Suprapubic skin (tissue), 4 donors: ENCODE data around the gene CRABP2. TPM values are rescaled to one million over a fixed set of nuclear protein-coding genes. Genes with fewer than 3 reads are reported as not detected.

Source experiments
- DNase-seq, 2 donors: peaks; one replicate each; pipeline ENCODE4 v3.0.0-alpha.2; 2019; ENCODE audit warnings: low spot score in 2 of 2
- H3K27ac ChIP-seq: fragments of 200-600 bp; sonication (generic); one replicate; pipeline ENCODE4 v1.5.1; 2019
- H3K27me3 ChIP-seq: fragments of 200-600 bp; sonication (generic); one replicate; pipeline ENCODE4 v1.5.1; 2019
- H3K36me3 ChIP-seq: fragments of 200-600 bp; sonication (generic); one replicate; pipeline ENCODE4 v1.5.1; 2019
- H3K4me1 ChIP-seq: fragments of 200-600 bp; sonication (generic); one replicate; pipeline ENCODE4 v1.5.1; 2019
- H3K4me3 ChIP-seq: fragments of 200-600 bp; sonication (generic); one replicate; pipeline ENCODE4 v1.5.1; 2019; ENCODE audit warnings: mild to moderate bottlenecking
- H3K9me3 ChIP-seq: fragments of 200-600 bp; sonication (generic); one replicate; pipeline ENCODE4 v1.5.1; 2019
- CTCF ChIP-seq, 2 donors: fragments of 200-600 bp in 1 of 2; fragments of 450-650 bp in 1 of 2; sonication (generic) in 1 of 2; IDR thresholded peaks; one replicate each; pipeline ENCODE4 v1.5.1; 2016 to 2019; ENCODE audit warnings: antibody characterized with exemption in 2 of 2, mild to moderate bottlenecking in 1 of 2, moderate library complexity in 1 of 2
- EP300 ChIP-seq: sonication (generic); formaldehyde crosslinking; IDR thresholded peaks from one replicate; pipeline ENCODE4 v1.6.1; 2017; ENCODE audit warnings: antibody characterized with exemption
- POLR2A ChIP-seq, 2 donors: fragments of 450-650 bp; IDR thresholded peaks; one replicate each; pipeline ENCODE4 v1.6.1; 2017; ENCODE audit warnings: antibody characterized with exemption in 2 of 2, mild to moderate bottlenecking in 2 of 2, moderate library complexity in 2 of 2
- POLR2AphosphoS5 ChIP-seq, 3 donors: sonication (generic); formaldehyde crosslinking; IDR thresholded peaks; one replicate each; pipeline ENCODE4 v1.6.1; 2017; ENCODE audit warnings: antibody characterized with exemption in 3 of 3
- WGBS: methylation state at CpG from one replicate; pipeline ENCODE4 v1.1.5; 2018; 5-methylcytosine and 5-hydroxymethylcytosine counted together
- total RNA-seq, 4 donors: library from RNA; depleted of rRNA; stranded (reverse); fragments of >200 nt; gene quantifications; one replicate each; pipeline ENCODE4 v1.1.0, GENCODE V29; 2016

Gene CRABP2
- total RNA-seq, 4 donors from 2014 or later = 38.4 to 98.0 (median 68.2) TPM

DNA sequence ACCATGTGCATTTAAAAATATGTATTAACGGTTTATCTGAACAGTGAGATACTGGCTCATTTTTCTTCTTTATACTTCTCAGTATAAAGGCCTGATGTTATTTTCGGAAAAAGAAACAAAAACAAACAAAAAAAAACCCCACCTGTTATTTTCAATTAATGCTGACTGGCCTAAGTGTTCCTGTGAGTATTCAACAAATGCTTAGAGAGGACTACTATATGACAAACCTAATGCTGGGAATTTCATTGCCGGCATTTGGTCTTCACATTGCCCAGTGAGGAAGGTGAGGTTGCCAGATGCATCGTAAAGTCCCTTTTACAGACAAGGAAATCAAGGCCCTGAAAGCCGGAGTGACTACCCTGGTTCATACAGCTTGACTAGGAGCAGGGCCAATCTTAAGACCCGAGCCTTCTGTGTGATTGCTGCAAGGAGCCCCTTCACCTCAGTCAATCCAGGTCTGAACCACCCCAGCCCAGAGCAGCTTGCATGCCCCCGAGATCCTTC is 34.9 kb upstream of the CRABP2 start:
- peak overlapping the region; percentile 59 for H3K4me3 ChIP-seq
- H3K36me3 ChIP-seq = peaks cover 62% of the 10 kb centered on the region
- no peaks in the 10 kb centered on the region for H3K27me3 ChIP-seq
- no peaks in the 10 kb centered on the region for H3K9me3 ChIP-seq
- no peak for DNase-seq
- TF ChIP-seq EP300 (no peak), POLR2A (IDR thresholded peaks at IDR 0.05) (no peak), CTCF (IDR thresholded peaks at IDR 0.05) (no peak), POLR2AphosphoS5 (IDR thresholded peaks at IDR 0.05) (no peak)
- 16% methylated on average over 7 of the region's 7 CpGs for WGBS
- H3K4me1 ChIP-seq = peaks cover 22% of the 10 kb centered on the region
- H3K27ac ChIP-seq = peak overlapping the region; percentile 62

DNA sequence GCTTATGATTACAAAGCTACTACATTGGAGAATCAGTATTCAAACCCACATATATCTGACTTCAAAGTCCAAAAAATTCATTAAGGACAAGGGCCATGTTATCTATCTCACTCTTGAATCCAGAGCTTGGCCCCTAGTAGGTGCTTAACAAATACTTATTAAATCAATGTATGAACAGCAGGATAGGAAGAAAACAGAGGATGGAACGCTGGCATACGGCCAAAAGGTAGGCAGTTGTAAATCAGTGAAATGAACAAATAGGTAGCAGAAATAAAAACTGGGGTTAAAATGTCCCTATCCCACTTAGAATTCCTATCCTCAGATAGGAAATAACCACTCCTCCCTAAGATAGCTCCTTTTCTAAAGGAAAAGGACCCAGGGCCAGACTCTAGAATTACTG is 33.5 kb upstream of the CRABP2 start:
- H3K4me1 ChIP-seq = peaks cover 14% of the 10 kb centered on the region
- no peaks in the 10 kb centered on the region for H3K27me3 ChIP-seq
- H3K9me3 ChIP-seq = no peaks in the 10 kb centered on the region
- DNase-seq = peak in 1 of 2 donors; percentile 65
- no peak overlapping the region for H3K4me3 ChIP-seq
- no peak overlapping the region for H3K27ac ChIP-seq
- TF ChIP-seq POLR2A (IDR thresholded peaks at IDR 0.05) (no peak), POLR2AphosphoS5 (IDR thresholded peaks at IDR 0.05) (no peak), EP300 (no peak), CTCF (IDR thresholded peaks at IDR 0.05) (no peak)
- H3K36me3 ChIP-seq = peaks cover 56% of the 10 kb centered on the region
- WGBS = 73% methylated on average over 2 of the region's 2 CpGs

- no peak overlapping the region for H3K27ac ChIP-seq
- no peaks in the 10 kb centered on the region for H3K27me3 ChIP-seq
- H3K9me3 ChIP-seq = no peaks in the 10 kb centered on the region
- WGBS = 87% methylated on average over 10 of the region's 10 CpGs
- no peak overlapping the region for H3K4me3 ChIP-seq
- TF ChIP-seq CTCF (IDR thresholded peaks at IDR 0.05) (no peak), POLR2AphosphoS5 (IDR thresholded peaks at IDR 0.05) (no peak), POLR2A (IDR thresholded peaks at IDR 0.05) (no peak), EP300 (no peak)
- peaks cover 14% of the 10 kb centered on the region for H3K4me1 ChIP-seq
- H3K36me3 ChIP-seq = peaks cover 56% of the 10 kb centered on the region
- DNase-seq = no peak
Measured at GRCh38 chr1:156738407-156738806, 33.0 kb upstream of the CRABP2 start.

DNA sequence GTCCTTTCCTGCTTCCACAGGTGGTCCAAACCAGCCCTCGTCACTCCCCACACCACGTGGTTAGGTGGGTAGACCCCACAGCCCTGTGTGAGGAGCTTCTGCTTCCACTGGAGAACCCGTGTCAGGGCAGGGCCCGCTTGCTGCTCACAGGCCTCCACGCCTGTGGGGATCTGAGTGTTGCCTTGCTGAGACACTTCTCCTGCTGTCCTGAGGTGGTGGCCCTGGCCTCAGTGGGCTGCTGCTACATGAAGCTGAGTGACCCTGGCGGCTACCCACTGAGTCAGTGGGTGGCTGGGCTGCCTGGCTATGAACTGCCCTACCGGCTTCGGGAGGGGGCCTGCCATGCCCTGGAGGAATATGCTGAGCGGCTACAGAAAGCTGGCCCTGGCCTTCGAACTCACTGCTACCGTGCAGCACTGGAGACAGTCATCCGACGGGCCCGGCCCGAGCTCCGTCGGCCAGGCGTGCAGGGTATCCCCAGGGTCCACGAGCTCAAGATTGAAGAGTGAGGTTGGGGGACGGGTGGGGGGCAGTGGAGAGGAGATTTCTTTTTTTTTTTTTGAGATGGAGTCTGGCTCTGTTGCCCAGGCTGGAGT is 28.7 kb upstream of the CRABP2 start:
- H3K36me3 ChIP-seq = peaks cover 58% of the 10 kb centered on the region
- H3K27me3 ChIP-seq = no peaks in the 10 kb centered on the region
- H3K27ac ChIP-seq = no peak overlapping the region
- DNase-seq = no peak
- no peaks in the 10 kb centered on the region for H3K9me3 ChIP-seq
- no peak overlapping the region for H3K4me3 ChIP-seq
- no peak for TF ChIP-seq POLR2AphosphoS5 (IDR thresholded peaks at IDR 0.05)
- no peak for TF ChIP-seq POLR2A (IDR thresholded peaks at IDR 0.05)
- TF ChIP-seq EP300 = no peak
- no peak for TF ChIP-seq CTCF (IDR thresholded peaks at IDR 0.05)
- WGBS = 90% methylated on average over 13 of the region's 20 CpGs
- H3K4me1 ChIP-seq = peaks cover 7% of the 10 kb centered on the region

GRCh38 chr1:156728599-156729462 is 23.4 kb upstream of the CRABP2 start, which contains the start of gene ISG20L2:
Gene ISG20L2 (minus strand): TSS chr1:156728766. CDS start chr1:156727652, 1,114 bp downstream.
- WGBS = 1% methylated on average over 39 of the region's 57 CpGs
- Histone ChIP-seq H3K27ac (peak within 1 kb of the TSS; percentile 99), H3K27me3 (no peaks in the 10 kb centered on the region), H3K9me3 (no peaks in the 10 kb centered on the region), H3K4me3 (peak within 1 kb of the TSS; percentile 93), H3K4me1 (peaks cover 48% of the 10 kb centered on the region), H3K36me3 (peaks cover 30% of the 10 kb centered on the region)
- peak in 2 of 3 donors; percentile 62 to 88 for TF ChIP-seq POLR2AphosphoS5 (IDR thresholded peaks at IDR 0.05)
- TF ChIP-seq CTCF (IDR thresholded peaks at IDR 0.05) = no peak
- peak; percentile 63 for TF ChIP-seq EP300
- TF ChIP-seq POLR2A (IDR thresholded peaks at IDR 0.05) = peak; percentile 14 to 79
- peak; percentile 99 for DNase-seq
